GM21526 (cell line): ENCODE measurements around the gene EXOC2.
"Not testable (repeated sequence)": the region's sequence is repeated elsewhere in the genome, so short reads cannot be mapped to it uniquely, and the experiment has no call there.

Experiments
- ATAC-seq: cut with Tn5 transposase; IDR thresholded peaks from one replicate; pipeline ENCODE4 v1.9.1; 2021; ENCODE audit warnings: moderate library complexity; ENCODE audit not compliant: unreplicated experiment, low FRiP score

EXOC2 gene

GRCh38 chr6:683742-684440 lies 9.0 kb downstream of the EXOC2 start:
- no peak for ATAC-seq

GRCh38 chr6:680666-681340 lies 12.1 kb downstream of the EXOC2 start:
- no peak for ATAC-seq

- no peak for ATAC-seq
These were observed 12.7 kb downstream of the EXOC2 start for GRCh38 chr6:680251-680650.

GRCh38 chr6:679282-679681 lies 13.7 kb downstream of the EXOC2 start:
- no peak for ATAC-seq

GRCh38 chr6:678520-678919 lies 14.4 kb downstream of the EXOC2 start:
- no peak for ATAC-seq

GRCh38 chr6:677919-678318 lies 15.0 kb downstream of the EXOC2 start:
- ATAC-seq = no peak

- ATAC-seq = no peak
These were observed 18.0 kb downstream of the EXOC2 start for GRCh38 chr6:674956-675355.

- ATAC-seq = no peak
These were observed 18.5 kb downstream of the EXOC2 start for GRCh38 chr6:674406-674805.

- ATAC-seq = no peak
These were observed 25.5 kb downstream of the EXOC2 start for GRCh38 chr6:667253-667927.

- ATAC-seq = no peak
These were observed 27.3 kb downstream of the EXOC2 start for GRCh38 chr6:665403-666267.

- not testable (repeated sequence) for ATAC-seq
These were observed 29.2 kb downstream of the EXOC2 start for GRCh38 chr6:663788-664187.

- ATAC-seq = no peak
These were observed 33.0 kb downstream of the EXOC2 start for GRCh38 chr6:659716-660581.

- no peak for ATAC-seq
These were observed 34.7 kb downstream of the EXOC2 start for GRCh38 chr6:658244-658643.

- ATAC-seq = no peak
These were observed 35.2 kb downstream of the EXOC2 start for GRCh38 chr6:657743-658142.

GRCh38 chr6:656460-657252 lies 36.3 kb downstream of the EXOC2 start, which contains the start of gene HUS1B:
HUS1B (minus strand) TSS chr6:657100; CDS start chr6:656944, 156 bp downstream.
- ATAC-seq = no peak

- ATAC-seq = no peak
These were observed 38.8 kb downstream of the EXOC2 start for GRCh38 chr6:654136-654535.

- ATAC-seq = no peak
These were observed 40.1 kb downstream of the EXOC2 start for GRCh38 chr6:652865-653264.

GRCh38 chr6:650098-650497 lies 42.8 kb downstream of the EXOC2 start:
- no peak for ATAC-seq

GRCh38 chr6:642805-643204 lies 50.1 kb downstream of the EXOC2 start:
- no peak for ATAC-seq
